LNCAP (cell line): ENCODE measurements around the gene AIG1.

ENCODE experiments used
- TF ChIP-seq, protein P1 (sequence below): fragments of 450-650 bp; IDR thresholded peaks from 2 replicates; pipeline ENCODE4 v1.5.1; 2017; ENCODE audit warnings: mild to moderate bottlenecking

Gene AIG1

DNA sequence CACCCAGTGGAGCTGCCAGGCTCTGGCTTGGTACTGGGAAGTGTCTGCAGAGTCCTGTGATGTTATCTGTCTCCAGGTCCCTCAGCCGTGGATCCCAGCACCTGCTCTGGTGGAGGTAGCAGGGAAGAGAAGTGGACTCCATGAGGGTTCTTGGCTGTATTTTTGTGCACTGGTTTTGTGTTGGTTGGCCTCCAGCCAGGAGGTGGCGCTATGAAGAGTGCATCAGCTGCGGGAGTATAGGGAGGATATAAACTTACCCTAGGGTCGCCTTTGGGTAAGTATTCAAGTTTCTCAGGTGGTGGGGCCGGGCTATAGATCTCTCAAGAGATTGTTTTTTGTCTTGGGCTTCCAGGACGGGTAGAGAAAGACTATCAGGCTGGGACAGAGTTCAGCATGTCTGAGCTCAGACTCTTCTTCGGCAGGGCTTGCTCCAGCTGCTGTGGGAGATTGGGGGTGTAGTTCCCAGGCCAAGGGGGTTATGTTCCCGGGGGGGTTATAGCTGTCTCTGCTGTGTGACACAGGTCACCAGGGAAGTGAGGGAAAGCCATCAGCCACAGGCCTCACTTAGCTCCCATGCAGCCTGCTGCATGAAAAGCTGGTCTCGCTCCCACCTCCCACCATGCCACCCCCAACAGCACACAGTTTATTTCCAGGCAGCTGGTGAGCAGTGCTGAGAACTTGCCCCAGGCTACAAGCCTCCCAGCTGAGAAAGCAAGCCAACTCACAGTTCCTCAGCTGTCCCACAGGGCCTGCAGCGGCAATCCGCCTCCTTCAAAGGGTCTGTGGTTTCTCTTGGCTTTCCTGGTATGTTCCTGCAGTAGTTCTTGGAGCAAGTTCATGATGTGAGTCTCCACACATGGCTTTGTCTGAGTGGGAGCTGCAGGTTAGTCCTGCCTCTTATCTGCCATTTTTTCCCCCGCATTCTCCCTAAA lies 115.7 kb downstream of the AIG1 start:
- TF ChIP-seq, protein P1, sequence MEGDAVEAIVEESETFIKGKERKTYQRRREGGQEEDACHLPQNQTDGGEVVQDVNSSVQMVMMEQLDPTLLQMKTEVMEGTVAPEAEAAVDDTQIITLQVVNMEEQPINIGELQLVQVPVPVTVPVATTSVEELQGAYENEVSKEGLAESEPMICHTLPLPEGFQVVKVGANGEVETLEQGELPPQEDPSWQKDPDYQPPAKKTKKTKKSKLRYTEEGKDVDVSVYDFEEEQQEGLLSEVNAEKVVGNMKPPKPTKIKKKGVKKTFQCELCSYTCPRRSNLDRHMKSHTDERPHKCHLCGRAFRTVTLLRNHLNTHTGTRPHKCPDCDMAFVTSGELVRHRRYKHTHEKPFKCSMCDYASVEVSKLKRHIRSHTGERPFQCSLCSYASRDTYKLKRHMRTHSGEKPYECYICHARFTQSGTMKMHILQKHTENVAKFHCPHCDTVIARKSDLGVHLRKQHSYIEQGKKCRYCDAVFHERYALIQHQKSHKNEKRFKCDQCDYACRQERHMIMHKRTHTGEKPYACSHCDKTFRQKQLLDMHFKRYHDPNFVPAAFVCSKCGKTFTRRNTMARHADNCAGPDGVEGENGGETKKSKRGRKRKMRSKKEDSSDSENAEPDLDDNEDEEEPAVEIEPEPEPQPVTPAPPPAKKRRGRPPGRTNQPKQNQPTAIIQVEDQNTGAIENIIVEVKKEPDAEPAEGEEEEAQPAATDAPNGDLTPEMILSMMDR = peak; percentile 31; the same call in 1 of the 2 replicates

DNA sequence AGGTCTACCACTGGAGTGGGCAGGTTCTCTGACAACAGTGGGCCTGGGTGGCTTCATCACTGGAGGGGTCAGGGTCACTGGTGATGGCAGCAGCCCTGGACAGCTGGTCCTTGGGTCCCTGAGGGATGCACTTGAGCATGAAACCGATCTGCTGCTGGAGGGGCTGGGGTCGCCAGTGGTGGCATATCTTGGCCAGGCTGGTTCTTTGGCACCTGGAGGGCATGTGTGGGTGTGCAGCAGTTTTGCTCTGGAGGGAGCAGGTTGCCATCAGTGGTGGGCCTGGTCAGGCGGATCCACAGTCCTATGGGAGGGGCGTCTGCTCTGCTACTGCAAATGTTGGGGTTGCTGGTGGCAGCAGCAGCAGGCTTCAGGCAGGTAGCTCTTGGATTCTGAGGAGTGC lies 117.0 kb downstream of the AIG1 start:
- TF ChIP-seq, protein P1 = no peak

DNA sequence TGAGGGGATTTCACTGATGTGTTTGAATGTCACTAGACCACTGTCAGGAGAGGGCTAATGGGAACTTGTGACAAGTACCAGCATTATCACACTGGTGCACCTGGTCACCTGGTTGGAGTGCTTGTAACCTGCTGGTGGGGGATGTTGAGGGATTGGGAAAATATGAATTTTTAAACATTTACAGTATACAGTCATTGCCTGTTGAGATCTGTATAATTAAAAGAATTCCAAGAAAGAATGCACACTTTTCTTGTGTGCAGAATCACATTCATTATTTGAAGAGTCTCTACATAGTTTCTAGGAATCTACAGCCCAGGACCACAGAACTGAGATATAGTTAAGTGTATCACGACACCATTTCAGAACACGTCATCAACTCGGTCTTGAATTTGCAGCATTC lies 118.4 kb downstream of the AIG1 start:
- TF ChIP-seq, protein P1 = no peak

DNA sequence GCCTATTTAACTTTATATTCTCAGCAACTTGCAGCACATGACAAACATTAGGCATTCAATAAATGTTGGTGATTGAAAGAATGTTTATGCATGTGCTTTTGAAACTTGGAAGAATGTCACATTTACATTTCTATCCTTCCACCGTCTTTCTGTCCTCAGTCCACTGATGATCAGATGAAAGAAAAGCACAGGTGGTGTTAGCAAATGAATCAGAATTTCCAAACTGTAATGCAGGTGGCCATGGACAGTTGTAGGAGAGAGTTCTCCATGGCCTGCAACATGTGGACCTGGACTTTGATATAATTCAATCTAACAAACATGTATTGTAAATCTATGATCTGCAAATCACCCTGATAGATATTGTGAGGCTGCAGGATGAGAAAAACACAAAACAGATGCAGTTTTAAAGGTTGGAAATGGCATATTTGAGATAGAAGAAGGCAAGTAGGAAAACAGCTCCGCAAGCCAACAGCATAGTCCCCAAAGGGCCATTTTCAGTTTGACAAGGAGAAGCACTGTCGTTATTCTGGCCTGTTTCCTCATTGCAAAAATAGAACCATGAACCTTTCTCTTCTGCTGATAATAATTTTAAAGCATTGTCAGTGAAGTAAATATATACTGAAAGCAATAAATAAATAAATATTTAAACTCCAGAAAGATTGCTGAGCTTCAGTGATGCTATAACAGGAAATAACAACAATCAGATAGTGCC lies 119.4 kb downstream of the AIG1 start:
- TF ChIP-seq, protein P1 = no peak

DNA sequence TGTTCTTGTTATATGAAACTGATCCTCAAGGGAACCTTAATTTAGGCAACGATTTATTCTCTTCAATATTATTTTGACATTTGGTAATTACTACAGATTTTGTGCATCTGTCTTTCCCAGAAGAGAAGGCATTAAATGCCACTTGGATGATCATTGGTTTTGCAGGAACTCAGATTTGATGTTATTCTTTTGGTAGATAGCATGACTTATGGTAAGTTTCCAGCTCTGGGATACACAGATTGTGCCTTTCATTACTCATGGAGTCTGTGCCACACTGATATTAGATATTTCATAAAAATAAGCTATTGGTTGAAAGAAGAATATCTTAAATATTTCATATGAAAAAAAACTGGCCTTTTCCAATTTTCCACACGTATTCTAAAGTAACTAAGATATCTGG lies 120.1 kb downstream of the AIG1 start:
- TF ChIP-seq, protein P1 = no peak

DNA sequence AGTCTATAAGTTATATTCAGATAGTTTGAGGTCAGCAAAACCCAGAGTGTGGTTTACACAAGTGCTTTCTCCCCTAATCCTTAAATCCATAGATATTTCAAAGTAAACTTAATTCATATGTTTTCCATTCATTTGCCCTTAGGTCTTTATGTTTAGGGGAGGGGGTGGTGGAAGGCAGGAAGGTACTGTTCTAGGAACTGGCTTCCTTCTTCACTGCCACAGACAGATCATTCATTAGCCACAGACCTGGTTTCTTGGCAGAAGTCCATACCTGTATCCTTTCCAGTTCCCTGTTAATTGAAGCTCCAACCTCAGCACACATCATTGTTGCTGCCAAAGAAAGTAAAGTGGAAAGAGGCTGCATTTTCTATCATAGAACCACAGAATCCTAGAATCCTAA lies 123.0 kb downstream of the AIG1 start:
- TF ChIP-seq, protein P1 = no peak

DNA sequence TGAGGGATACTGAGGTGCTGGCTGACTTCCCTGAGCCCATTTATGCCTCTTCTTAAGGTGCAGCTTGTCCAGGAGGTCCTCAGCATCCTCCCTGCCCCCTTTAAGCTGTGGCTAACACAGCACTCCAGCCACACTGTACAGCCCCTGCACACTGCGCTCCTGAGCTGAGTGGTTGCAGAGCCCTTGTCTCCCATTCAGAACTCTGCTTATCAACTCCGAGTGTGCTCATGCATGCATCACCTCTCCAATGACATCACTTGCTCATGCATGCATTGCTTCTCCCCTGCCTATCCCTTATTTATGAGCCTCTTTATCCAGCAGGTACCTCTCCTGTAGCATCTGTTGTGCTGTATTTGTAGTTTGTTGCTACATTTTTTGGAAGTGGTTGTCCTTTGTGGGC lies 124.6 kb downstream of the AIG1 start:
- TF ChIP-seq, protein P1 = no peak
